PC-3 (cell line): Measurements from ENCODE around the gene ADGRG6. TPM values are rescaled to one million over a fixed set of nuclear protein-coding genes. Genes with fewer than 3 reads are reported as not detected.
"Not testable (repeated sequence)": the region's sequence is repeated elsewhere in the genome, so short reads cannot be mapped to it uniquely, and the experiment has no call there.

Source experiments
- ATAC-seq: fragments of 200-7000 bp; cut with Tn5 transposase; 2 replicates; pipeline ENCODE4 v1.9.1; 2020; ENCODE audit warnings: mild to moderate bottlenecking, moderate library complexity
- BruUV-seq: library from RNA; stranded (reverse); fragments of 400-500 nt; replicated peaks from 2 replicates; lab custom pipeline; 2021; lab: Mats Ljungman, UMichigan
- CTCF ChIA-PET: fragments of 300-600 bp; sonication (Branson Sonifier 250); formaldehyde crosslinking; loops from one replicate; lab custom pipeline; 2022; ENCODE audit warnings: antibody characterized with exemption; lab: Charles Lee
- POLR2A ChIA-PET: fragments of 300-600 bp; sonication (Branson Sonifier 250); formaldehyde crosslinking; loops from one replicate; lab custom pipeline; 2022; ENCODE audit warnings: antibody characterized with exemption; ENCODE audit not compliant: unreplicated experiment; lab: Charles Lee
- DNase-seq: peaks from one replicate; pipeline ENCODE4 v3.0.0-alpha.2; 2015
- H2AFZ ChIP-seq: fragments of 300-600 bp; sonication (generic); 2 replicates; pipeline ENCODE4 v1.6.0; 2016; ENCODE audit warnings: antibody characterized with exemption, low read length
- H3F3A ChIP-seq: fragments of 300-600 bp; sonication (generic); one replicate; pipeline ENCODE4 v1.6.0; 2017; ENCODE audit warnings: antibody characterized with exemption, low read length, control low read depth, mild to moderate bottlenecking; ENCODE audit not compliant: unreplicated experiment
- H3K27ac ChIP-seq: fragments of 300-600 bp; sonication (generic); 2 replicates; pipeline ENCODE4 v1.5.1; 2016; ENCODE audit warnings: mild to moderate bottlenecking, low read length
- H3K27me3 ChIP-seq: fragments of 300-600 bp; sonication (generic); 2 replicates; pipeline ENCODE4 v1.6.1; 2016; ENCODE audit warnings: low read length, mixed read lengths
- H3K36me3 ChIP-seq: fragments of 300-600 bp; sonication (generic); 2 replicates; pipeline ENCODE4 v1.6.1; 2016; ENCODE audit warnings: low read depth, mixed run types, low read length, mixed read lengths
- H3K4me1 ChIP-seq: fragments of 300-600 bp; sonication (generic); 2 replicates; pipeline ENCODE4 v1.5.1; 2016; ENCODE audit warnings: low read length; ENCODE audit not compliant: insufficient read depth
- H3K4me2 ChIP-seq: fragments of 300-600 bp; sonication (generic); 2 replicates; pipeline ENCODE4 v1.6.0; 2016; ENCODE audit warnings: low read length
- H3K4me3 ChIP-seq: fragments of 300-600 bp; sonication (generic); 2 replicates; pipeline ENCODE4 v1.5.1; 2016; ENCODE audit warnings: mild to moderate bottlenecking, low read length, mixed read lengths
- H3K79me2 ChIP-seq: fragments of 300-600 bp; sonication (generic); 2 replicates; pipeline ENCODE4 v1.6.1; 2017; ENCODE audit warnings: low read length, mixed read lengths
- H3K9ac ChIP-seq: fragments of 300-600 bp; sonication (generic); 2 replicates; pipeline ENCODE4 v1.6.0; 2016; ENCODE audit warnings: mild to moderate bottlenecking, low read length
- H3K9me2 ChIP-seq: fragments of 300-600 bp; sonication (generic); replicated peaks from 2 replicates; pipeline ENCODE4 v1.6.1; 2016; ENCODE audit warnings: mixed run types, low read length, mixed read lengths
- H3K9me3 ChIP-seq: fragments of 300-600 bp; sonication (generic); 2 replicates; pipeline ENCODE4 v1.6.1; 2016; ENCODE audit warnings: low read length, mixed read lengths
- H4K20me1 ChIP-seq: fragments of 300-600 bp; sonication (generic); 2 replicates; pipeline ENCODE4 v1.6.1; 2016; ENCODE audit warnings: low read length, mixed read lengths
- CTCF ChIP-seq: fragments of 300-600 bp; sonication (generic); conservative IDR thresholded peaks from 2 replicates; pipeline ENCODE4 v1.5.1; 2017; ENCODE audit warnings: antibody characterized with exemption, low read depth, mild to moderate bottlenecking, low read length
- EZH2 ChIP-seq: fragments of 300-600 bp; sonication (generic); IDR thresholded peaks from one replicate; pipeline ENCODE4 v1.6.1; 2017; ENCODE audit warnings: antibody characterized with exemption, mild to moderate bottlenecking, low read length; ENCODE audit not compliant: unreplicated experiment
- EZH2phosphoT487 ChIP-seq: fragments of 300-600 bp; sonication (generic); IDR thresholded peaks from 2 replicates; pipeline ENCODE4 v1.6.1; 2018; ENCODE audit warnings: mild to moderate bottlenecking, antibody characterized with exemption, low read length, borderline replicate concordance
- intact Hi-C: fragments of 100-400 bp; cut with micrococcal nuclease; formaldehyde crosslinking; loops from 2 replicates; pipeline ENCODE4 v1.9.0; 2023
- total RNA-seq: library from RNA; depleted of rRNA; stranded (reverse); fragments of >200 nt; gene quantifications from 2 replicates; pipeline ENCODE4 v1.2.3, GENCODE V29; 2014

ADGRG6 gene
- total RNA-seq, 1 experiment from 2014 or later = 73.2 TPM

GRCh38 chr6:142452993-142453392 lies 151.2 kb downstream of the ADGRG6 start:
- POLR2A ChIA-PET = no interaction called here
- intact Hi-C loops = no loop called here
- Histone ChIP-seq H4K20me1 (no peaks in the 10 kb centered on the region), H3F3A (no peaks in the 10 kb centered on the region), H3K9me2 (no peaks in the 10 kb centered on the region), H3K9me3 (no peaks in the 10 kb centered on the region), H3K36me3 (peaks cover 16% of the 10 kb centered on the region), H3K4me3 (no peak overlapping the region), H3K79me2 (no peaks in the 10 kb centered on the region), H3K27ac (no peak overlapping the region), H3K27me3 (no peaks in the 10 kb centered on the region), H3K4me2 (no peak overlapping the region), H3K9ac (no peak overlapping the region), H3K4me1 (no peaks in the 10 kb centered on the region), H2AFZ (no peak overlapping the region)
- BruUV-seq = no TSS peak
- ATAC-seq = no peak
- CTCF ChIA-PET = no interaction called here
- DNase-seq = no peak
- TF ChIP-seq EZH2 = no peak
- TF ChIP-seq EZH2phosphoT487 = no peak
- TF ChIP-seq CTCF = no peak

GRCh38 chr6:142454196-142454595 lies 152.4 kb downstream of the ADGRG6 start:
- H3K4me2 ChIP-seq, H3K4me1 ChIP-seq, H3K9me2 ChIP-seq, H3K27ac ChIP-seq, H3K4me3 ChIP-seq, ATAC-seq, H3F3A ChIP-seq, DNase-seq, BruUV-seq, H2AFZ ChIP-seq, H3K27me3 ChIP-seq, H3K9ac ChIP-seq, H4K20me1 ChIP-seq, H3K9me3 ChIP-seq, intact Hi-C loops, H3K79me2 ChIP-seq, CTCF ChIA-PET, POLR2A ChIA-PET: not testable (repeated sequence)
- H3K36me3 ChIP-seq = peaks cover 11% of the 10 kb centered on the region; the same call in 1 of the 2 replicates

GRCh38 chr6:142454848-142455247 lies 153.0 kb downstream of the ADGRG6 start:
- H3K4me2 ChIP-seq, H3K4me1 ChIP-seq, ATAC-seq, H3F3A ChIP-seq, H2AFZ ChIP-seq, CTCF ChIA-PET, H4K20me1 ChIP-seq, H3K9me2 ChIP-seq, H3K79me2 ChIP-seq, H3K27me3 ChIP-seq, H3K36me3 ChIP-seq, DNase-seq, intact Hi-C loops, H3K27ac ChIP-seq, POLR2A ChIA-PET, H3K9ac ChIP-seq, H3K4me3 ChIP-seq, H3K9me3 ChIP-seq, BruUV-seq: not testable (repeated sequence)

- no peak for ATAC-seq
- TF ChIP-seq CTCF (no peak), EZH2 (no peak), EZH2phosphoT487 (no peak)
Observed at GRCh38 chr6:142455957-142456589, 154.3 kb downstream of the ADGRG6 start.

More at GRCh38 chr6:142455957-142456589, 154.3 kb downstream of the ADGRG6 start:
- no peaks in the 10 kb centered on the region for H3F3A ChIP-seq
- CTCF ChIA-PET = no interaction called here
- no peak overlapping the region for H3K4me2 ChIP-seq
- no peaks in the 10 kb centered on the region; the same call in 1 of the 2 replicates for H3K36me3 ChIP-seq
- no peak overlapping the region for H3K27ac ChIP-seq
- no peaks in the 10 kb centered on the region for H4K20me1 ChIP-seq
- no TSS peak for BruUV-seq
- H3K9me2 ChIP-seq = no peaks in the 10 kb centered on the region
- no peak for DNase-seq
- intact Hi-C loops = no loop called here
- no peaks in the 10 kb centered on the region for H3K79me2 ChIP-seq
- H3K9ac ChIP-seq = no peak overlapping the region
- no peak overlapping the region for H2AFZ ChIP-seq
- no peaks in the 10 kb centered on the region for H3K9me3 ChIP-seq
- H3K4me1 ChIP-seq = no peaks in the 10 kb centered on the region
- no peaks in the 10 kb centered on the region for H3K27me3 ChIP-seq
- no peak overlapping the region for H3K4me3 ChIP-seq
- POLR2A ChIA-PET = no interaction called here
